Nephron progenitor cell (in vitro differentiated cells): Measurements from ENCODE around the gene MRPL47.

ENCODE experiments used
- DNase-seq: peaks from one replicate; pipeline ENCODE4 v3.0.0; 2021
- H3K27ac Mint-ChIP-seq: 2 replicates; pipeline ENCODE4 v1.8.0; 2021; ENCODE audit warnings: mild to moderate bottlenecking, moderate library complexity, mixed read lengths
- H3K27me3 Mint-ChIP-seq: 2 replicates; pipeline ENCODE4 v1.8.0; 2021; ENCODE audit warnings: mild to moderate bottlenecking, low read depth, mixed read lengths; ENCODE audit not compliant: poor library complexity
- H3K36me3 Mint-ChIP-seq: 2 replicates; pipeline ENCODE4 v1.8.0; 2021; ENCODE audit warnings: low read depth, mixed read lengths
- H3K4me1 Mint-ChIP-seq: 2 replicates; pipeline ENCODE4 v1.8.0; 2021; ENCODE audit warnings: mixed read lengths
- H3K4me3 Mint-ChIP-seq: 2 replicates; pipeline ENCODE4 v1.8.0; 2021; ENCODE audit warnings: mild to moderate bottlenecking, moderate library complexity, mixed read lengths
- H3K9me3 Mint-ChIP-seq: 2 replicates; pipeline ENCODE4 v1.8.0; 2021; ENCODE audit warnings: mild to moderate bottlenecking, moderate library complexity, mixed read lengths
- CTCF ChIP-seq: fragments of 200-600 bp; sonication (generic); IDR thresholded peaks from 2 replicates; pipeline ENCODE4 v1.5.0; 2021; ENCODE audit warnings: antibody characterized with exemption

MRPL47 gene

GRCh38 chr3:179603831-179604230, 607 bp downstream of the MRPL47 start:
- Mint-ChIP-seq H3K9me3 (no peaks in the 10 kb centered on the region), H3K36me3 (peaks cover 36% of the 10 kb centered on the region), H3K4me1 (peaks cover 32% of the 10 kb centered on the region), H3K27me3 (peaks cover 3% of the 10 kb centered on the region), H3K27ac (peak overlapping the region; percentile 100), H3K4me3 (peak overlapping the region; percentile 98)
- TF ChIP-seq CTCF: no peak
- DNase-seq: no peak

- Mint-ChIP-seq H3K9me3 (no peaks in the 10 kb centered on the region), H3K4me1 (peaks cover 32% of the 10 kb centered on the region), H3K36me3 (peaks cover 40% of the 10 kb centered on the region), H3K27me3 (peaks cover 3% of the 10 kb centered on the region), H3K27ac (no peak overlapping the region), H3K4me3 (peak overlapping the region; percentile 98)
- no peak for TF ChIP-seq CTCF
- DNase-seq: no peak
Measured at GRCh38 chr3:179603321-179603720, 1.1 kb downstream of the MRPL47 start.

GRCh38 chr3:179599531-179599930, 4.9 kb downstream of the MRPL47 start:
- Mint-ChIP-seq H3K36me3 (peaks cover 61% of the 10 kb centered on the region), H3K4me1 (peaks cover 15% of the 10 kb centered on the region), H3K27ac (no peak overlapping the region), H3K9me3 (no peaks in the 10 kb centered on the region), H3K27me3 (peaks cover 3% of the 10 kb centered on the region), H3K4me3 (no peak overlapping the region)
- DNase-seq: no peak
- no peak for TF ChIP-seq CTCF

- Mint-ChIP-seq H3K27ac (no peak overlapping the region), H3K9me3 (no peaks in the 10 kb centered on the region)
Measured at GRCh38 chr3:179591313-179591712, 13.1 kb downstream of the MRPL47 start.

GRCh38 chr3:179590669-179591068, 13.8 kb downstream of the MRPL47 start:
- no peaks in the 10 kb centered on the region for H3K9me3 Mint-ChIP-seq
- H3K36me3 Mint-ChIP-seq: peaks cover 64% of the 10 kb centered on the region
- H3K27me3 Mint-ChIP-seq: no peaks in the 10 kb centered on the region
- H3K27ac Mint-ChIP-seq: peak overlapping the region; percentile 53
- DNase-seq: no peak
- H3K4me1 Mint-ChIP-seq: no peaks in the 10 kb centered on the region
- TF ChIP-seq CTCF: no peak
- no peak overlapping the region for H3K4me3 Mint-ChIP-seq

More at GRCh38 chr3:179591313-179591712, 13.1 kb downstream of the MRPL47 start:
- H3K27me3 Mint-ChIP-seq: no peaks in the 10 kb centered on the region
- H3K36me3 Mint-ChIP-seq: peaks cover 66% of the 10 kb centered on the region
- H3K4me1 Mint-ChIP-seq: no peaks in the 10 kb centered on the region
- DNase-seq: no peak
- TF ChIP-seq CTCF: no peak
- H3K4me3 Mint-ChIP-seq: no peak overlapping the region

GRCh38 chr3:179589143-179589542, 15.3 kb downstream of the MRPL47 start:
- Mint-ChIP-seq H3K4me1 (no peaks in the 10 kb centered on the region), H3K4me3 (no peak overlapping the region), H3K36me3 (peaks cover 58% of the 10 kb centered on the region), H3K27ac (no peak overlapping the region), H3K27me3 (no peaks in the 10 kb centered on the region), H3K9me3 (no peaks in the 10 kb centered on the region)
- DNase-seq: no peak
- TF ChIP-seq CTCF: no peak
